IMR-90 (cell line): ENCODE data around the gene CHRD. TPM values are rescaled to one million over a fixed set of nuclear protein-coding genes. Genes with fewer than 3 reads are reported as not detected.

ENCODE experiments used
- ATAC-seq: fragments of 200-7000 bp; cut with Tn5 transposase; 2 replicates; pipeline ENCODE4 v1.9.1; 2020; ENCODE audit warnings: low read depth, mild to moderate bottlenecking, moderate library complexity
- BruUV-seq: library from RNA; stranded (reverse); fragments of 400-500 nt; replicated peaks from 2 replicates; lab custom pipeline; 2021; lab: Mats Ljungman, UMichigan
- CTCF ChIA-PET: fragments of 300-600 bp; formaldehyde crosslinking; extraction: SDS; loops from one replicate; lab custom pipeline; 2021; ENCODE audit warnings: antibody characterized with exemption; lab: Yijun Ruan, JAX
- POLR2A ChIA-PET: fragments of 300-600 bp; sonication (Branson Sonifier 250); formaldehyde crosslinking; loops from one replicate; lab custom pipeline; 2022; ENCODE audit warnings: antibody characterized with exemption; ENCODE audit not compliant: unreplicated experiment; lab: Charles Lee
- DNase-seq: peaks from one replicate; pipeline ENCODE4 v3.0.0; 2013
- H2AFZ ChIP-seq: replicated peaks from 2 replicates; pipeline ENCODE3; 2013; ENCODE audit warnings: low read length, mild to moderate bottlenecking; ENCODE audit not compliant: poor library complexity
- H2AK5ac ChIP-seq: 2 replicates; pipeline ENCODE4 v1.6.1; 2013; ENCODE audit warnings: low read depth, low read length, inconsistent platforms
- H2AK9ac ChIP-seq: replicated peaks from 2 replicates; pipeline ENCODE3; 2013; ENCODE audit warnings: mild to moderate bottlenecking, low read depth, low read length, moderate library complexity; ENCODE audit not compliant: poor library complexity
- H2BK120ac ChIP-seq: 2 replicates; pipeline ENCODE4 v1.6.1; 2013; ENCODE audit warnings: low read depth, low read length, inconsistent platforms
- H2BK15ac ChIP-seq: 3 replicates; pipeline ENCODE4 v1.6.1; 2013; ENCODE audit warnings: low read depth, low read length, inconsistent platforms
- H2BK20ac ChIP-seq: 2 replicates; pipeline ENCODE4 v1.6.1; 2013; ENCODE audit warnings: low read depth, mild to moderate bottlenecking, inconsistent platforms, low read length, moderate library complexity
- H2BK5ac ChIP-seq: 2 replicates; pipeline ENCODE4 v1.6.1; 2013; ENCODE audit warnings: mild to moderate bottlenecking, low read depth, low read length, inconsistent platforms; ENCODE audit not compliant: poor library complexity, severe bottlenecking
- H3K14ac ChIP-seq: replicated peaks from 2 replicates; pipeline ENCODE4 v1.6.1; 2013; ENCODE audit warnings: low read depth, low read length, inconsistent platforms
- H3K18ac ChIP-seq: 2 replicates; pipeline ENCODE4 v1.6.1; 2013; ENCODE audit warnings: low read depth, low read length, control low read depth
- H3K23ac ChIP-seq: 2 replicates; pipeline ENCODE4 v1.6.1; 2013; ENCODE audit warnings: low read depth, low read length, inconsistent platforms
- H3K27ac ChIP-seq: 2 replicates; pipeline ENCODE4 v1.5.1; 2013; ENCODE audit warnings: mild to moderate bottlenecking, control low read depth, low read length; ENCODE audit not compliant: insufficient read depth
- H3K27me3 ChIP-seq: 2 replicates; pipeline ENCODE4 v1.6.1; 2013; ENCODE audit warnings: low read length; ENCODE audit not compliant: control insufficient read depth, insufficient read depth
- H3K36me3 ChIP-seq: 2 replicates; pipeline ENCODE4 v1.6.1; 2013; ENCODE audit warnings: low read length, mixed read lengths; ENCODE audit not compliant: control insufficient read depth, insufficient read depth
- H3K4ac ChIP-seq: 2 replicates; pipeline ENCODE4 v1.6.1; 2013; ENCODE audit warnings: low read depth, low read length, inconsistent platforms
- H3K4me1 ChIP-seq: 2 replicates; pipeline ENCODE4 v1.6.1; 2013; ENCODE audit warnings: low read length, mixed read lengths; ENCODE audit not compliant: control insufficient read depth, insufficient read depth
- H3K4me2 ChIP-seq: 2 replicates; pipeline ENCODE4 v1.6.1; 2013; ENCODE audit warnings: low read depth, mild to moderate bottlenecking, control low read depth, low read length, moderate library complexity
- H3K4me3 ChIP-seq: 2 replicates; pipeline ENCODE4 v1.5.1; 2013; ENCODE audit warnings: low read depth, mild to moderate bottlenecking, control low read depth, low read length, moderate library complexity; ENCODE audit not compliant: insufficient read depth
- H3K56ac ChIP-seq: 2 replicates; pipeline ENCODE4 v1.6.1; 2013; ENCODE audit warnings: low read length, inconsistent platforms; ENCODE audit not compliant: insufficient read depth; ENCODE audit errors: extremely low read depth
- H3K79me1 ChIP-seq, 2 experiments: 2 replicates each; pipeline ENCODE4 v1.6.1; 2013; ENCODE audit warnings: low read length in 2 of 2, inconsistent platforms in 1 of 2, low read depth in 1 of 2
- H3K9ac ChIP-seq: 2 replicates; pipeline ENCODE4 v1.6.1; 2013; ENCODE audit warnings: low read depth, low read length, control low read depth
- H3K9me1 ChIP-seq: 2 replicates; pipeline ENCODE4 v1.6.1; 2013; ENCODE audit warnings: low read length, inconsistent platforms; ENCODE audit not compliant: insufficient read depth
- H3K9me3 ChIP-seq: 2 replicates; pipeline ENCODE4 v1.6.1; 2013; ENCODE audit warnings: low read length; ENCODE audit not compliant: control insufficient read depth, insufficient read depth
- H4K20me1 ChIP-seq: 2 replicates; pipeline ENCODE4 v1.6.1; 2013; ENCODE audit warnings: low read length, inconsistent platforms; ENCODE audit not compliant: insufficient read depth
- H4K5ac ChIP-seq: 2 replicates; pipeline ENCODE4 v1.6.1; 2013; ENCODE audit warnings: mild to moderate bottlenecking, low read depth, low read length, control low read depth
- H4K8ac ChIP-seq, 2 experiments: 2 replicates each; pipeline ENCODE4 v1.6.1; 2013; ENCODE audit warnings: low read depth in 2 of 2, low read length in 2 of 2, control low read depth in 1 of 2, inconsistent platforms in 1 of 2
- H4K91ac ChIP-seq: 2 replicates; pipeline ENCODE4 v1.6.1; 2013; ENCODE audit warnings: low read depth, low read length, inconsistent platforms; ENCODE audit not compliant: insufficient read depth
- CEBPB ChIP-seq: IDR thresholded peaks from 2 replicates; pipeline ENCODE4 v1.6.1; 2012; ENCODE audit warnings: low read depth, low read length, improper control_type of control experiment
- WGBS, 2 experiments: methylation state at CpG; one replicate each; pipeline versions ENCODE4 v1.1.5 to v1.1.7; 2013; ENCODE audit warnings: missing lambda C conversion rate in 2 of 2; ENCODE audit not compliant: insufficient read length in 1 of 2; ENCODE audit errors: extremely low coverage in 2 of 2; 5-methylcytosine and 5-hydroxymethylcytosine counted together
- dilution Hi-C: fragments of 300-500 bp; cut with HindIII; formaldehyde crosslinking; loops from one replicate; pipeline ENCODE4 v1.14.3; 2018; ENCODE audit warnings: low sequenced_read_pairs; ENCODE audit not compliant: unreplicated experiment
- in situ Hi-C: fragments of 300-500 bp; cut with MboI; formaldehyde crosslinking; loops from 3 replicates; pipeline ENCODE4 v1.14.3; 2019; ENCODE audit warnings: low sequenced_read_pairs, inconsistent platforms, mixed read lengths
- intact Hi-C: fragments of 100-400 bp; cut with micrococcal nuclease; formaldehyde crosslinking; loops from 2 replicates; pipeline ENCODE4 v1.10.0; 2022
- polyA plus RNA-seq, 3 experiments: library from polyadenylated mRNA; depleted of rRNA; stranded (reverse); fragments of >200 nt; gene quantifications; 2 replicates each; pipeline ENCODE4 v1.2.3, GENCODE V29; 2012; ENCODE audit warnings: low replicate concordance in 1 of 3
- total RNA-seq: library from RNA; depleted of rRNA; stranded (reverse); fragments of >200 nt; gene quantifications from 2 replicates; pipeline ENCODE4 v1.2.3, GENCODE V29; 2012

CHRD gene
- total and polyA plus RNA-seq, 2 of the 4 experiments (the other 2 are of a cell fraction), result under 0.01 to 0.09 TPM

- Histone ChIP-seq H2BK15ac (no peak overlapping the region), H3K56ac (no peak overlapping the region), H2AK9ac (no peak overlapping the region), H3K4me1 (no peaks in the 10 kb centered on the region), H2AK5ac (no peak overlapping the region), H3K23ac (no peak overlapping the region), H2BK5ac (no peak overlapping the region), H3K9ac (no peak overlapping the region), H4K20me1 (no peaks in the 10 kb centered on the region; the same call in 1 of the 2 replicates), H3K4me3 (no peak overlapping the region), H3K4ac (no peak overlapping the region), H3K18ac (no peak overlapping the region), H3K9me1 (peaks cover 9% of the 10 kb centered on the region; the same call in 1 of the 2 replicates), H2BK120ac (no peak overlapping the region), H3K36me3 (peaks cover 22% of the 10 kb centered on the region), H4K91ac (no peak overlapping the region), H3K79me1 (no peaks in the 10 kb centered on the region), H3K27ac (no peak overlapping the region), H3K4me2 (no peak overlapping the region), H2AFZ (no peak overlapping the region), H4K8ac (no peak overlapping the region), H4K5ac (no peak overlapping the region), H3K27me3 (no peaks in the 10 kb centered on the region), H2BK20ac (no peak overlapping the region), H3K9me3 (no peaks in the 10 kb centered on the region), H3K14ac (no peak overlapping the region)
- TF ChIP-seq CEBPB, result no peak
- in situ Hi-C loops, result no loop called here
- intact Hi-C loops, result no loop called here
- DNase-seq (no peak), ATAC-seq (no peak)
- BruUV-seq, result no TSS peak
- dilution Hi-C loops, result loop anchor here (25.0 kb wide), 1 partner anchor 184 kb away; no protein-coding TSS in a partner anchor
- CTCF ChIA-PET, result interaction anchor here (0.6 kb wide), 2 partner anchors 13 to 96 kb away, joined by 3 to 4 read pairs; no protein-coding TSS in a partner anchor
- WGBS, 2 experiments, result 100% methylated on average over 8 of the region's 11 CpGs; no CpG with 5 or more reads in 1 of the 2 experiments
- POLR2A ChIA-PET, result no interaction called here
Measured at GRCh38 chr3:184353546-184353941, 26.3 kb upstream of the CHRD start.
